HTR-8/SVneo (cell line): ENCODE measurements around the gene NFE2.

Source experiments
- DNase-seq: peaks from one replicate; pipeline ENCODE4 v3.0.0; 2011; ENCODE audit warnings: low spot score, mixed read lengths; ENCODE audit not compliant: insufficient read length
- FAIRE-seq: peaks from 2 replicates; lab custom pipeline; 2011; peaks lifted over from hg19 to GRCh38; lab: Jason Lieb, UNC

Gene NFE2

DNA sequence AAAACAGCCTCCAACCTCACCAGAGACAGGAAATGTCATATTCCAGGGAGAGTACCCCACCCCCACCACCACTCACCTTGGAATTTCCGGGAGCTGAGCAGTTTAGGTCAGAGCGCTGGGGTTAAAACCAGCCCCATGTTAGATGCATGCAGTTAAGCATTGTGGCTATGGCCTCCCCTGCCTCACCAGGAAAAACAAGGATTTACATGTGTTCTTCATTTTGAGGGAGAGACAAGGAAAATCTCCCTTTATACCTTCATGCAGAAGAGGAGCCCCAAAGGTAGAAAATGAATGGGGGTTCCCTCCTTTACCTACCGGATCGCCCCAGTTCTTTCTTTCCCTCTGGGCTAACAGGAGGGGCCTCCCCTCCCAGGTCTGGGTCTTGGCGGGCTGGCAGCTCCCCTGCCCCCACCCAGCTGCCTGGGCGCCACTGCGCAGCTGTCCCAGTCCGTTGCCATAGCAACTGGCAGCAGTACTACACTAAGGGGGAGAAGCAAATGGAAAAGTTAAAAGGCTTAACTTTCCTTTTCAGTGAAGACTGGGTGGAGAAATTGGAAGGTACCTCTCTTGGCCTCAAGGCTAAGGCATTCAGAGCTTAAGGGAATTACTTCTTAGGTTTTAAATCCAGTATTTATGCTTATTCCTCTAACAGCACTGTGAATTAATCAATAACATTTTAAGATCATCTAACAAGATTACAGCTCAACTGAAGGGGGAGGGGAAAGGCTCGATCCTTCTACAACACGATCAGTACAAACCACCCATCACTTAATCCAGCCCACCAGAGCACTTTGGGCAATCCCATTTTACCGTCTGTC is 41.4 kb downstream of the NFE2 start:
- DNase-seq = peak; percentile 85
- peak; percentile 36 for FAIRE-seq

DNA sequence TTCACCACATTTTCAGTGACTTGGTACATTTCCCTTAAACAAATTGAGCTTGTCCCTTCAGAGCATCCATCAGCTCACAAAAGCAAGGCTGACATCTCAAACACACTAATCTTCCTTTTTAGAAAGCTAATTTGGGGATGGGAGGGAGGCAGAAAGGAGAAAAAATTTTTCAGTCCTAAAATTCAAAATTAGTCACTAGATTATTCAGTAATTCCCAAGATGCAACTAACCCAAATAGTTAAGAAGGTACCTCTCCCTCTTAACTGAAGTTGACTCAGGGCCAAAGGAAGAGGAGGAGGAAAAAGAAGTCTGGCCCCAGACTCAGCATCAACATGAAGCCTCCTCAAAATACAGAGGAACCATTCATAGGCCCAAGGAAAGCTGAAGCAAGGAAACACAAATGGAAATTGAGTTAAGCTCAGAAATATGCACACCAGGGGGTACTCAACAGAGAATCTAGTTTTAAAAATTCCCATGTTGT is 42.6 kb downstream of the NFE2 start:
- FAIRE-seq (no peak), DNase-seq (no peak)

DNA sequence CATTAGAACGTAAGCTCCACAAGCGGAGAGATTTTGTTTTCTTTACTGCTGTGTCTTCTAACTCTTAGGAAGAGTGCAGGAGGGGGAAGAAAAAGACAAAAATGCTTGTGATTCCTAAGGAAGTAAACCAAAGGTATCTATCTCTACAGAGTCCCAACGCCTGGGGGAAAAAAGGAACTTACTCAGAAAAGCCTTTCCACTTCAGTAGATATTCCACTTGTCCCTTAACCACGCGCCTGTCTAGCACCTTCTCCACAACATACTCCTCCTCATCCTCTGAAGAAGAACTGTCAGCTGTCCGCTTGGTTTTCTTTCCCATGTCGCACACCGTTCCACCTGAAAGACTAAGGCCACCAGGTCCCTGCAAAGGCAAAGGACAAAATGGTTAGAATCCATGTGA is 43.5 kb downstream of the NFE2 start:
- no peak for DNase-seq
- FAIRE-seq = no peak

GRCh38 chr12:54253240-54253639 is 47.6 kb downstream of the NFE2 start:
- no peak for FAIRE-seq
- no peak for DNase-seq

GRCh38 chr12:54251667-54252284 is 49.0 kb downstream of the NFE2 start:
- DNase-seq (peak; percentile 64), FAIRE-seq (no peak)

DNA sequence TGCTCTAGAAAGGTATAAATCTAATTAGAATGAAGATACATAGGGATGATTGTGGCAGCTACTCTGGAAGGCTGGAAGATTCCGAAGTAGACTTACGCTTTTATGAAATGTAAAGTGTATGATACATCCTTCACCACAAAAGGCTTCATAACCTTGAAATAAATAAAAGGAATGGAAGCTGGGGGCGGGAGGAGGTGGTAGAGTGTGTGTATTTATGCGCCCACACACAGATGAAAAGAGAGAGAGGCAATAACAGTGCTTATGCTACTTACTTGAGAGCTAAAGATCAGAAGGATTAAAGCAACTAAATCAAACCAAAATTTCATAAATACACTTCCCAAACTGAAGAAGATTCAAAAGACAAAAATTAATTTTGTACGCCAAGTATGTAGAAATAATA is 51.3 kb downstream of the NFE2 start:
- FAIRE-seq = no peak
- no peak for DNase-seq

DNA sequence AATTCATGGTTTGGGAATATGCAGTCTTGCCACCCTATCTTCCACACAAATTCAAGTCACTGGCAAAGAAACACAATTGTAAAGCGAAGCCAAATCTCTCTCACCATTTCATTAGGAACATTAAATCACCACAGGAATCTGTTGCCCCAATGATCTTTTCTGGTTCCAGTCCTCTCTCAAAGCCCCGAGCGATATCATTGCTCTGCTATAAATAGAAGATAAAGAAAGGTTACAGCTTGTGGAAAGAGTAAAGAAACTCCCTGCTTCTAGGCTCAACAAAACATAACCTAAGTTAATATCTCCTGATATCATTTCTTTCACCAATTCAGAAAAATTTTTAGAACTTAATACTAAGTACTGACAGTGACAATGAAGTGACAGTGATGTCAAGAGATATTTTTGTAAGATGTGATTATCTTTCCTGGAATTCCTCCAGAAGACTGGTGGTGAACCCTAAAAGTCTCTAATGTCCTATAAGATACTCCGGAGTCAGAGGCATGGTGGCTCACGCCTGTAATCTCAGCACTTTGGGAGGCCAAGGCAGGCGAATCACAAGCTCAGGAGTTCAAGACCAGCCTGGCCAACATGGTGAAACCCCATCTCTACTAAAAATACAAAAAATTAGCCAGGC is 54.7 kb downstream of the NFE2 start:
- FAIRE-seq = no peak
- DNase-seq = no peak
